NOMO-1 treated with DMSO at 0.1 percent for 48 hours (cell line): ENCODE measurements around the gene USF2.

Experiments used
- DNase-seq: peaks from one replicate; lab custom pipeline; 2025; ENCODE audit not compliant: unreplicated experiment; lab: John Stamatoyannopoulos, UW

The USF2 gene

GRCh38 chr19:35298561-35298972, 29.8 kb downstream of the USF2 start:
- DNase-seq, result no peak

GRCh38 chr19:35299523-35300338, 31.0 kb downstream of the USF2 start:
- no peak for DNase-seq

- DNase-seq, result no peak
Observed at GRCh38 chr19:35300339-35300649, 31.5 kb downstream of the USF2 start.

DNA sequence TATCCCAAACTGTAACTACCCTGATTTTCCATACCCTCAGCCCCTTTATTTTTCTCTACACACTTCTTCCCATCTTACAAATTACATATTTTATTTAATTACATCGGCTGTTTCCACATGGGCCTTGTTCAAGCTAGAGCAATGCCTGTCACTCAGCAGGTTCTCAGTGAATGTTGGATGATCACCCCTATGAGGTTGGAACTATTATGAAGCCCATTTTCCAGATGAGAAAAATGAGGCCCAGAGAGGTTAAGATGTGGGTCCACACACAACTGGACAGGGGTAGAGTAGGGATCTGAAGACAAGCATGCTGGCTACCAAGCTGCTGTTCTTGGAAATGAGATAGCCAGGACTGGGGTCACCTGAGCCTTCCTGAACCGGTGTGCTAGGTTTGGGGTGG, 33.2 kb downstream of the USF2 start:
- DNase-seq, result no peak

DNA sequence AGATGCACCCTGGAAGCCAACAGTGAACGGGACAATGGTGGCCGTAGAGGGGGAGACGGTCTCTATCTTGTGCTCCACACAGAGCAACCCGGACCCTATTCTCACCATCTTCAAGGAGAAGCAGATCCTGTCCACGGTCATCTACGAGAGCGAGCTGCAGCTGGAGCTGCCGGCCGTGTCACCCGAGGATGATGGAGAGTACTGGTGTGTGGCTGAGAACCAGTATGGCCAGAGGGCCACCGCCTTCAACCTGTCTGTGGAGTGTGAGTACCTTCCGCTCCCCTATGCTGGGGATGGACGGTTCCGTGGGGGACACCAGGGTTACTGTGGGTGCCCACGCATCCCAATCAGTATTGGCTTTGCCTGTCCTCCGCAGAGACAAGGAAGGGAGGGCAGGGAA, 33.7 kb downstream of the USF2 start:
- no peak for DNase-seq

DNA sequence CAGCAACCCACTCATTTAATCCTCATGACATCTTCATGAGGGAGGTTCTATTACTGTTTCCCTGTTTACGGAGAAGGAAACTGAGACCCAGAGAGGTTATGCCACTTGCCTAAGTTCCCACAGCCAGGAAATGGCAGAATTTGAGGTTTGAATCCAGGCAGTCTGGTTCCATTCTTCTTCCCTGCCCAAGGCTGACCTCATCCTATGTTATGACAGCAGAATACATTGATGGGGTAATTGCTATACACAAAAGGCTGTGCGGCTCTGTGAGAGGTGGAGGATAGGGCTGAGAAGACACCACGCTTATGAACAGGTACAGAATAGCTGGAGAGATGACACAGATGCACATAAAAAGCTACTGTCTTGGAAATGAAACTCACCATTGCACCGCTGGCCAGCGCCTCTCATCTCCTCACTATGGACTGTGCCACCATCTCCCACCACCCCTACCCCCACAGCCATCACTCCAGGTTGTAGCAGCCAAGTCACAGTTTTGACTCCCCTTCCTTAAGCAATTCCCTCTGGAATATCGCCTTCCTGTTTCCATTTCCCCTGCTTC, 34.7 kb downstream of the USF2 start:
- no peak for DNase-seq

DNA sequence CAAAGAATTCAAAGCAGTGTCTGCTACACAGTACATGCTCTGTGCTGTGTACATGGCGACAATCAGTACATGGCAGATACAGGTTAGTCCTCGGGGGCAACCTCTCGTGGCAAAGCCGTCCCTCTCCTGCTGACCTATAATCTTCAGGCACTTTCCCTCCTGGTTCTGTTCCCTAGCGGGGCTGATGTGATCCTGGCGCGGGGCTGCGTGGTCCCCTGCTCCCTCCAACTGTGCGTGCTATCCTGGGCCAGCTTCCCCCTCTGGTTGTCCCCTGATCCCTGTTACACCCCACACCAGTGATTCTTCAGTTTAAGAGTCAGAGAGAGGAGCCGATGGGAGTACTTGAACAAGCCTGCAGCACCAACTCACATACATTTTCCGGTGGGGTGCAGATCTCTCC, 35.3 kb downstream of the USF2 start:
- no peak for DNase-seq

GRCh38 chr19:35305181-35305580, 36.4 kb downstream of the USF2 start:
- DNase-seq, result no peak

DNA sequence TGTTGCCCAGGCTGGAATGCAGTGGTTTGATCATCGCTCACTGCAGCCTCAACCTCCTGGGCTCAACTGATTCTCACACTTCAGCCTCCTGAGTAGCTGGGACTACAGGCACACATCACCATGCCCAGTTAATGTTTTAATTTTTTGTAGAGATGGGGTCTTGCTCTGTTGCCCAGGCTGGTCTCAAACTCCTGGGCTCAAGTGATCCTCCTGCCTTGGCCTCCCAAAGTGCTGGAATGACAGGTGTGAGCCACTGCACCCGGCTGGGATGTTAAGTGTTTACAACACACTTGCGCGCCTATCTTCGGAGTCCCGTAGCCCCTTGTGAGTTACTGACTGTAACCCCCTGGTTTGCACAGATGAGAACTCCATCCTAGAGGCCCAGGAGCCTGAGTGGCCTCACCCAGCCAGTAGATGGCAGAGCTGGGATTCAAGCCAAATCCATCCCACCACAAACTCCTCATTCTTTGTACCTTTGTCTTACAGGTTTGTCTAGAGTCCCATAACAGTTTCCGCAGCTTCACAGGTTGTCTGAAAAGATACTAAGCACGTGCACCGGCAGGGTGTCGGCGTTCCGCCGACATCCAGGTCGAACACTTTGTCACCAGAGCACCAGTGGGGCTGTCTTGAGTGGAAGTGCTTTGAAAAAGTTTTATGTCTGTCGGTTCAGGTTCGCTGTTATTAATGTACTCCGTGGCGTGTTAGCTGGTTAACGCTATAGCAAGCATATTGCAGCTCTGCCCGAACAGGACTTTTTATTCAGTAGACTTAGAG, 37.9 kb downstream of the USF2 start:
- DNase-seq, result no peak

- no peak for DNase-seq
Observed at GRCh38 chr19:35307931-35308330, 39.2 kb downstream of the USF2 start.

DNA sequence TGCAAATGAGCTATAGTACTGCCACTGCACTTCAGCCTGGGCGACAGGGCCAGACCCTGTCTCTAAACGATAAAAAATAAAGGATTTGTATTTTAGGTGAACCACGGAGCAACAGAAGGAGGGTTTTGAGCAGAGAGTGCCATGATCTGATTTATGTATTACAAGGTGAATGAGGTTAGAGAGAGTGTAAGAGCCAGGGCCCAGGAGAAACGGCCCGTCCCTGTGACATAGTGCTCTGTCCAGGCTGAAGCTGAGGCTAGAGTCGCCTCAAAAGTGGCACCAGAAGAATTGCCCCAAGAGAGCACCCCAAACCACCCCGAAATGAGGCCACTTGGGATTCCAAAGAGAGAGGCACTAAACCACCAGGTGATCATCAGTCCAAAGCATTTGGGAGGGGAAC, 40.1 kb downstream of the USF2 start:
- DNase-seq, result no peak

DNA sequence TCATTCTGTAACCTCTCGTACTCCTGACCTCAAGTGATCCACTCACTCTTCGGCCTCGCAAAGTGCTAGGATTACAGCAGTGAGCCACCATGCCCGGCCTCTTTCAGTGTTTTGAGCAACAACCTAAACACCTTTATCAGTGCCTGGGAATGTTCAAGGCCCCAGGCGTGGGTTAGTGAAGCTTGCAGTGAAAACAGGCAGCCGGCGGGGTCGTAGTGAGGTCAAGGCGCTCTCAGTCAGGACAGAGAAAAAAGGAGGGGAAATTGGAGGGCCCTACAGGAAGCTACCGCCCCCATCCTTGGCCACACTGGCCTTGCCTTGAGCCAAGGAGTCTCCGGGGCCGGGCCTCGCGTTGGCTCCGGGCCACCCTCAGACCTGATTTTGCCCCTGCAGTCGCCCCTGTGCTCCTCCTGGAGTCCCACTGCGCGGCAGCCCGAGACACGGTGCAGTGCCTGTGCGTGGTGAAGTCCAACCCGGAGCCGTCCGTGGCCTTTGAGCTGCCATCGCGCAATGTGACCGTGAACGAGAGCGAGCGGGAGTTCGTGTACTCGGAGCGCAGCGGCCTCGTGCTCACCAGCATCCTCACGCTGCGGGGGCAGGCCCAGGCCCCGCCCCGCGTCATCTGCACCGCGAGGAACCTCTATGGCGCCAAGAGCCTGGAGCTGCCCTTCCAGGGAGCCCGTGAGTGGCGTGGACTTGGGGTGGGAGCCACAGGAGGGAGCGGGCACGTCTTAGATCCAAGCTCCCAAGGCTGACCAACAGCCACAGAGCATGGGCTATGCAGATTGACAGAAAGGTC, 40.9 kb downstream of the USF2 start:
- DNase-seq, result no peak

GRCh38 chr19:35310331-35310730, 41.6 kb downstream of the USF2 start:
- DNase-seq, result no peak

- DNase-seq, result no peak
Observed at GRCh38 chr19:35310811-35311465, 42.2 kb downstream of the USF2 start.

GRCh38 chr19:35311901-35312665, 43.3 kb downstream of the USF2 start:
- no peak for DNase-seq

- DNase-seq, result no peak
Observed at GRCh38 chr19:35313587-35313986, 44.8 kb downstream of the USF2 start.

DNA sequence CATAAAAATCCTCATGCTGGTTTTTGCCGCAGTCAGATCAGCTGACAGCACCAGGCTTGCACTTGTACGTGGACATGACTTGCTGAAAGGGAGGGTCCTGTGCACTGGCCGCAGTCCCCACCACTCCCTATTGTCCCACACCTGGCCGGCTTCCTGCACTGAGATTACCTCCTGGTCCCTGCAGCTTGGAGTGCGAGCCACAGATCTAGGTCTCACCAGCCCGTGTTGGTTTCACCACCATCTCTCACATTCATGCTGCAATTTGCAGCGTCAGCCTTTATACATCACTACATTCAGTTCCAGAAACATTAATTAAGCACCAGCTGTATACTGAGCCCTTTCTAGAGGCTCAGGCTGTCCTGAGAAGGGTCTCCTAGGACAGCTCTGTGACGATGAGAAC, 45.3 kb downstream of the USF2 start:
- no peak for DNase-seq

DNA sequence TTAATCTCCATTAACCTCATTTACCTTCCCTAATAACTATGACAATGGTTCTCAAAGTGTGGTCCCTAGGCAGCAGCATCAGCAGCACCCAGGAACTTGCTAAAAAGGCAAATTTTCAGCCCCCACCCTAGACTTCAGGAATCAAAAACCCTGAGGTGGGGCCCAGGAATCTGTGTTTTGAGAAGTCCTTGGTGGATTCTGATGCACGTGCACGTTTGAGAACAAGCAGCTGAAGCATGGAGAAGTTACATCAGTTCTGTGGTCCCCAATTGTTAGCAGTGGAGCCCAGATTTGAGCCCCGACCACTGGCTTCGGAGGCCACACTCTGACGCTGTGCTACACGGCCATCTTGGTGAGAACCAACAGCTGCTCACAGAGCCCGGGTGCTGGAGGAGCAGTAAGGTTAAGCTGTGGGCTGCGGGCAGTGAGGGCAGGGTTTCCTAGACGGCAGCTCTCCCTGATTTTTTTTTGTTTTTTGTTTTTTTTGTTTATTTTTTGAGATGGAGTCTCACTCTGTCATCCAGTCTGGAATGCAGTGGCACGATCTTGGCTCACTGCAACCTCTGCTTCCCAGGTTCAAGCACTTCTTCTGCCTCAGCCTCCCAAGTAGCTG, 46.2 kb downstream of the USF2 start:
- no peak for DNase-seq

DNA sequence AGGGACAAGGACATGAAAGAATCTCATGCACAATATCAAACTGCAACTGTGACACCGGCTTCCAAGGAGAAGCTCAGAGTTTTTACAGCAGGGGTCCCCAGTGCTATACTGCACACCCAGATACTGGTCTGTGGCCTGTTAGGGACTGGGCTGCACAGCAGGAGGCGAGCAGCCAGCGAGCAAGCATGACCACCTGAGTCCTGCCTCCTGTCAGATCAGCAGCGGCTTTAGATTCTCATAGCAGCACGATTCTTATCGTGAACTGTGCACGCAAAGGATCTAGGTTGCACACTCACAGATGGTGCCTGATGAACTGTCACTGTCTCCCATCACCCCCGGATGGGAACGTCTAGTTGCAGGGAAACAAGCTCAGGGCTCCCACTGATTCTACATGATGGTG, 47.1 kb downstream of the USF2 start:
- no peak for DNase-seq

GRCh38 chr19:35316560-35316959, 47.8 kb downstream of the USF2 start:
- no peak for DNase-seq
